SK-N-MC (cell line): ENCODE data around the gene SIL1.
A peak's percentile ranks its signal among the peaks of the same experiment; 100 is the strongest.
"Not testable (repeated sequence)": the region's sequence is repeated elsewhere in the genome, so short reads cannot be mapped to it uniquely, and the experiment has no call there.

Experiments used
- DNase-seq: peaks from one replicate; pipeline ENCODE4 v3.0.0-alpha.2; 2011; ENCODE audit warnings: low read depth, low spot score
- H3K27ac ChIP-seq: fragments of 200-600 bp; sonication (generic); 2 replicates; pipeline ENCODE4 v1.5.1; 2016; ENCODE audit warnings: mixed run types
- H3K36me3 ChIP-seq: fragments of 200-600 bp; sonication (generic); 2 replicates; pipeline ENCODE4 v1.6.1; 2017; ENCODE audit warnings: antibody characterized with exemption, low read length, mixed read lengths; ENCODE audit not compliant: insufficient read depth
- H3K4me3 ChIP-seq: fragments of 200-600 bp; sonication (generic); 2 replicates; pipeline ENCODE4 v1.5.1; 2016
- H3K9ac ChIP-seq: fragments of 200-600 bp; sonication (generic); 2 replicates; pipeline ENCODE4 v1.8.0; 2017; ENCODE audit warnings: mixed run types, mixed read lengths; ENCODE audit not compliant: insufficient read length
- H3K9me3 ChIP-seq: fragments of 200-600 bp; sonication (generic); 2 replicates; pipeline ENCODE4 v1.6.1; 2017; ENCODE audit warnings: low read depth, mild to moderate bottlenecking, antibody characterized with exemption, low read length, moderate library complexity, mixed read lengths
- EZH2 ChIP-seq: fragments of 200-600 bp; sonication (generic); IDR thresholded peaks from one replicate; pipeline ENCODE4 v1.6.1; 2017; ENCODE audit warnings: antibody characterized with exemption
- FOXP2 ChIP-seq: optimal IDR thresholded peaks from 2 replicates; pipeline ENCODE3; 2011; ENCODE audit warnings: mild to moderate bottlenecking, moderate library complexity; ENCODE audit not compliant: insufficient read depth; ENCODE audit errors: extremely low read length, control extremely low read depth
- POLR2AphosphoS5 ChIP-seq: IDR thresholded peaks from 2 replicates; pipeline ENCODE4 v1.6.1; 2012; ENCODE audit warnings: mild to moderate bottlenecking, low read depth, low read length, borderline replicate concordance

The SIL1 gene

GRCh38 chr5:139207297-139208000, 9.3 kb upstream of the SIL1 start:
- no peak overlapping the region for H3K27ac ChIP-seq
- TF ChIP-seq FOXP2 (no peak), POLR2AphosphoS5 (no peak), EZH2 (no peak)
- no peaks in the 10 kb centered on the region for H3K9me3 ChIP-seq
- no peak overlapping the region for H3K4me3 ChIP-seq
- no peak overlapping the region for H3K9ac ChIP-seq
- H3K36me3 ChIP-seq: no peaks in the 10 kb centered on the region
- no peak for DNase-seq

DNA sequence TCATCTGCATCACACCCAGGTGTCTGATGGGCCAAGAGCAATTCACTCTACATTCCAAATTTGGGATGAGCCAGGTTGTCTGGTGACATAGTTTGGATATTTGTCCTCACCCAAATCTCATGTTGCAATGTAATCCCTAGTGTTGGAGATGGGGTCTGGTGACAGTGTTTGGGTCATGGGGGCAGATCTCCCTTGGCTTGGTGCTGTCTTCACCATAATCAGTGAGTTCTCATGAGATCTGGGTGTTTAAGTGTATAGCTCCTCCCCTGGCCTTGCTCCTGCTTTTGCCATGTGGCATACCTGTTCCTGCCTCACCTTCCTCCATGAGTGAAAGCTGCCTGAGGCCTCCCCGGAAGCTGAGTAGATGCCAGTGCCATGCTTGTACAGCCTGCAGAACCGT, 7.4 kb upstream of the SIL1 start:
- DNase-seq: no peak
- H3K9ac ChIP-seq: no peak overlapping the region
- H3K27ac ChIP-seq: no peak overlapping the region
- no peak overlapping the region for H3K4me3 ChIP-seq
- TF ChIP-seq EZH2: no peak
- no peak for TF ChIP-seq POLR2AphosphoS5
- H3K9me3 ChIP-seq: no peaks in the 10 kb centered on the region
- H3K36me3 ChIP-seq: no peaks in the 10 kb centered on the region

DNA sequence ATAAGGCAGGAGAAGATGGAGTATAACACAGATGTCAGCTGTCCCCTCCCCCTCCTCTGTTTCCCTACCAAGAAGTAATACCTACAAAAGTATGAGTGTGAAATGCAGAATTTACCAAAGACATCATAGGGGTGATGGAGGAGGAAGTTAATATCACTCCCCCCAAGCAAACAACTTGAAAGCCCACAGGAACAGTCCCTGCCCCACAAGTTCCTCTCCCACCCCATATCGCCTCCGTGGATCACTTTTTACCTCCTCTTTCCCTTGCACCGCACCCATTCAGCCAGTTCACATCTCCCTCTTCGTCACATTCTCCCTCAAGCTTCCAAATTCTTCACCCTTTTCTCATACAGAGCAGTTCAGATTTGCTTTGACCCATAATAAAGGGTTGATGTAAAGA, 7.0 kb upstream of the SIL1 start:
- no peak for DNase-seq
- H3K9ac ChIP-seq: no peak overlapping the region
- TF ChIP-seq POLR2AphosphoS5: no peak
- TF ChIP-seq EZH2: no peak
- no peak for TF ChIP-seq FOXP2
- no peaks in the 10 kb centered on the region for H3K36me3 ChIP-seq
- H3K4me3 ChIP-seq: no peak overlapping the region
- H3K9me3 ChIP-seq: no peaks in the 10 kb centered on the region
- H3K27ac ChIP-seq: no peak overlapping the region

DNA sequence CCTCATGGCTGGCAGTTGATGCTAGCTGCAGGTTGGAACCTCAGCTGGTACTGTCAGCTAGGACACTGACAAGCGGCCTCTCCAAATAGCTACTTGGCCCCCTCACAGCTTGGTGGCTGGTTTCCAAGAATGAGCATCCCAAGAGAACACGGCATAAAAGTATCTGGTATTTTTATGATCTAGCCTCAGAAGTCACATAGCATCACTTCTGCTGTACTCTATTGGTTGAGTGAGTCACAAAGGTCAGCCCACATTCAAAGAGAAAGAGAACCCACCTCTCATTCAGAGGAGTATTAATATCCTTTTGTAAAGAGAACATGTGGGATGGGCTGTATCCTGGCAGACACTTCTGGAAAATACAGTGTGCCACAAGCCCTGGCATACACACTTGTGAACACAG, 6.0 kb upstream of the SIL1 start:
- no peak for DNase-seq
- H3K9ac ChIP-seq: no peak overlapping the region
- H3K27ac ChIP-seq: no peak overlapping the region
- TF ChIP-seq EZH2 (no peak), FOXP2 (no peak), POLR2AphosphoS5 (no peak)
- H3K4me3 ChIP-seq: no peak overlapping the region
- H3K9me3 ChIP-seq: no peaks in the 10 kb centered on the region
- H3K36me3 ChIP-seq: no peaks in the 10 kb centered on the region

DNA sequence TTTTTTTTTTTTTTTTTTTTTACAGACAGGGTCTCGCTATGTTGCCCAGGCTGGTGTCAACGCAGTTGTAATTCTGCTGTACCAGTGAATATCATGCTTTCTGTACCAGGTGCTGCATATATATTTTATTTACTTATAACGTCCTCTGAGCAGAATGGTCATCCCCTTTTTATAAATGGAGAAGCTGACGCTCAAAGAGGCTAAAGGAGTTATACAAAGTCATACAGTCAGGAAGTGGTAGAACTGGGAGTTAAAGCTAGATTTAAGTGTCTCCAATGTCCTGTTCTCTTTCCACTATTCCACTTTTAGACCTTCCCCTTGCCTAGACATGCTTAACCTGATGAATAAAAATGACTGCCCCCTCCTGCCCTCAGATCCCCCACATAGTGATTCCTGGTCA, 1.2 kb upstream of the SIL1 start:
- Histone ChIP-seq H3K9ac (no peak overlapping the region), H3K4me3 (no peak overlapping the region), H3K9me3 (no peaks in the 10 kb centered on the region), H3K36me3 (no peaks in the 10 kb centered on the region), H3K27ac (no peak overlapping the region)
- no peak for DNase-seq
- TF ChIP-seq POLR2AphosphoS5 (no peak), FOXP2 (no peak), EZH2 (no peak)

DNA sequence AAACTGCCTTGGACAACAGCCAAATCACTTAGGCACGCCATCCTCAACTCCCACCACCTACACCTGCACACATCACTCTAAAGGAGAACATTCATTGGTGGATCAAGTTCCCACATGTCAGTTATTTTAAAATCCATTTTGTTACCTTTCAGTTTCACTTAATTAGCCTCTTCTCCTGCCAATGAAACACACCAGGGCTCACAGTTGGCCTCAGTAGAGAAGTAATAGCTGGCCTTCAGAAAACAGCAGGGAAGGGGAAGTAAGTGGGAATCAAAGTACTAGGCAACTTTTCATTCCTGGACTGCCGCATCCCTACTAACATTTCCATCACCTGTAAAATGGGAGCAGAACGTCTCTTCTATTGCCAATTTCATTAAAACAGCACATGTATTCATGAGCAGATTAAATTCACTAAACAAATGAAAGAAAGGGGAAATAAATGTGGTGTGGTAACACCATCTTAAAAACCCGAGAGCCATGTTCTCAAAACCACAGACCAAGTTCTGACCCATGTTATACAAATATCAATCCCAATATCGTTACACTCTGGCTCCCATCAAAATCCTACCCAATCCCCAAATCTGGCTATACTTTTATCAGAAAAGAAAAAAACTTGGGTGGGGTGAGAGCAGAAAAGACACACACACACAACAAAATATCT, 1.7 kb downstream of the SIL1 start:
- H3K9ac ChIP-seq: no peak overlapping the region
- 0 out of 2 replicates have a peak overlapping the region, but pooled peaks have one; percentile 83 for H3K4me3 ChIP-seq
- H3K9me3 ChIP-seq: no peaks in the 10 kb centered on the region
- DNase-seq: no peak
- no peak overlapping the region for H3K27ac ChIP-seq
- no peak for TF ChIP-seq FOXP2
- no peak for TF ChIP-seq EZH2
- H3K36me3 ChIP-seq: no peaks in the 10 kb centered on the region

GRCh38 chr5:139194486-139194885, 3.7 kb downstream of the SIL1 start:
- no peaks in the 10 kb centered on the region for H3K9me3 ChIP-seq
- no peak for DNase-seq
- no peak overlapping the region for H3K4me3 ChIP-seq
- H3K9ac ChIP-seq: no peak overlapping the region
- no peaks in the 10 kb centered on the region; the same call in 1 of the 2 replicates for H3K36me3 ChIP-seq
- no peak overlapping the region for H3K27ac ChIP-seq
- TF ChIP-seq POLR2AphosphoS5 (no peak), FOXP2 (no peak), EZH2 (no peak)

- Histone ChIP-seq H3K9ac (no peak overlapping the region), H3K27ac (no peak overlapping the region), H3K36me3 (no peaks in the 10 kb centered on the region; the same call in 1 of the 2 replicates), H3K4me3 (no peak overlapping the region), H3K9me3 (no peaks in the 10 kb centered on the region)
- no peak for DNase-seq
- TF ChIP-seq EZH2: no peak
- TF ChIP-seq FOXP2: no peak
- TF ChIP-seq POLR2AphosphoS5: no peak
Measured at GRCh38 chr5:139193928-139194327, 4.2 kb downstream of the SIL1 start.

DNA sequence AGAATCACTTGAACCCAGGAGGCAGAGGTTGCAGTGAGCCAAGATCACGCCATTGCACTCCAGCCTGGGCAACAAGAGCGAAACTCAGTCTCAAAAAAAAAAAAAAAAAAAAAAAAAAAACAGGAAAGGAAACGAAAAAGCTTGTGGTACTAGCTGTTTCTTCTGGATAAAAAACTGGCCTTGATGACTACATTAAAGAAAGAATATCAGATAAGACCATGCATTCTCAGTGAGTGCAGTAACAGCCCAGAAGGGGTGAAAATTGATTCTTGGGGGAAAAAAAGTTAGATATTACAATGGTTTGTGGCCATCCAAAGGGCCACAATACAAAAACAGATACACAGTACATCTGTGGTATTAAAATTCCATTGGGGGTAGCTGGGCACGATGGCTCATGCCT, 5.3 kb downstream of the SIL1 start:
- H3K36me3 ChIP-seq, DNase-seq, H3K9ac ChIP-seq, H3K4me3 ChIP-seq, H3K9me3 ChIP-seq, H3K27ac ChIP-seq: not testable (repeated sequence)

DNA sequence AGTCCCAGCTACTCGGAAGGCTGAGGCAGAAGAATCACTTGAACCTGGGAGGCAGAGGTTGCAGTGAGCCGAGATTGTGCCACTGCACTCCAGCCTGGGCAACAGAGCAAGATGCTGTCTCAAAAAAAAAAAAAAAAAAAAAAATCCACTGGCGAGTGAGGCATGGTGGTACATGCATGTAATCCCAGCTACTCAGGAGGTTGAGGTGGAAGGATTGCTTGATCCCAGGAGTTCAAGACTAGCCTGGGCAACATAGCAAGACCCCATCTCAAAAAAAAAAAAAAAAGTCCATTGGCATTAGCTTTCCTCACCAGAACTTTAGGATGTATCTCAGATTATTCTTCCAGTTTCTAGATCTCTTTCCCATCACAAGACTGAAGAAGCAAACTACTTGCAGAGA, 6.2 kb downstream of the SIL1 start:
- not testable (repeated sequence) for H3K9ac ChIP-seq, H3K27ac ChIP-seq, DNase-seq, H3K36me3 ChIP-seq, H3K4me3 ChIP-seq, H3K9me3 ChIP-seq
